ENCODE results near the gene ABHD10.

DNA sequence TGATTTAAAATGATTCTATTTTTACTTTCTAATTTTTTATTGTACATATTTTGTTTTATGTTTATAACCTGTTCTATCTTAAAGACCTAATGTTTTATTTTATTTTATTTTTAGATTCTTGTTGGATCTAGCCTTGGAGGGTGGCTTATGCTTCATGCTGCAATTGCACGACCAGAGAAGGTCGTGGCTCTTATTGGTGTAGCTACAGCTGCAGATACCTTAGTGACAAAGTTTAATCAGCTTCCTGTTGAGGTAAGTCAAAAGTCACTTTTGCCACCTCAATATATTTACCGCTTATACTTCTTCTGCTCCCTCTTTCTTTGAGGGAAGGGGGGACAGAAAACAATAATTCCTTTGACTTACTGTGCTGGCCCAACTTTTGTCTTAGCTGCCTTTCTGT, 8.0 kb downstream of the ABHD10 start:
- TF ChIP-seq, protein P1, sequence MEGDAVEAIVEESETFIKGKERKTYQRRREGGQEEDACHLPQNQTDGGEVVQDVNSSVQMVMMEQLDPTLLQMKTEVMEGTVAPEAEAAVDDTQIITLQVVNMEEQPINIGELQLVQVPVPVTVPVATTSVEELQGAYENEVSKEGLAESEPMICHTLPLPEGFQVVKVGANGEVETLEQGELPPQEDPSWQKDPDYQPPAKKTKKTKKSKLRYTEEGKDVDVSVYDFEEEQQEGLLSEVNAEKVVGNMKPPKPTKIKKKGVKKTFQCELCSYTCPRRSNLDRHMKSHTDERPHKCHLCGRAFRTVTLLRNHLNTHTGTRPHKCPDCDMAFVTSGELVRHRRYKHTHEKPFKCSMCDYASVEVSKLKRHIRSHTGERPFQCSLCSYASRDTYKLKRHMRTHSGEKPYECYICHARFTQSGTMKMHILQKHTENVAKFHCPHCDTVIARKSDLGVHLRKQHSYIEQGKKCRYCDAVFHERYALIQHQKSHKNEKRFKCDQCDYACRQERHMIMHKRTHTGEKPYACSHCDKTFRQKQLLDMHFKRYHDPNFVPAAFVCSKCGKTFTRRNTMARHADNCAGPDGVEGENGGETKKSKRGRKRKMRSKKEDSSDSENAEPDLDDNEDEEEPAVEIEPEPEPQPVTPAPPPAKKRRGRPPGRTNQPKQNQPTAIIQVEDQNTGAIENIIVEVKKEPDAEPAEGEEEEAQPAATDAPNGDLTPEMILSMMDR (IDR thresholded peaks at IDR 0.05): no peak
- TF ChIP-seq POLR2A (IDR thresholded peaks at IDR 0.05): no peak

All from right lobe of liver (tissue), 4 donors.